SHP77 (cell line): ENCODE results near the gene PREP.
"Not testable (repeated sequence)": the region's sequence is repeated elsewhere in the genome, so short reads cannot be mapped to it uniquely, and the experiment has no call there.

Source experiments
- DNase-seq, 2 experiments: peaks; one replicate each; lab custom pipeline; 2025; lab: John Stamatoyannopoulos, UW

Gene PREP

DNA sequence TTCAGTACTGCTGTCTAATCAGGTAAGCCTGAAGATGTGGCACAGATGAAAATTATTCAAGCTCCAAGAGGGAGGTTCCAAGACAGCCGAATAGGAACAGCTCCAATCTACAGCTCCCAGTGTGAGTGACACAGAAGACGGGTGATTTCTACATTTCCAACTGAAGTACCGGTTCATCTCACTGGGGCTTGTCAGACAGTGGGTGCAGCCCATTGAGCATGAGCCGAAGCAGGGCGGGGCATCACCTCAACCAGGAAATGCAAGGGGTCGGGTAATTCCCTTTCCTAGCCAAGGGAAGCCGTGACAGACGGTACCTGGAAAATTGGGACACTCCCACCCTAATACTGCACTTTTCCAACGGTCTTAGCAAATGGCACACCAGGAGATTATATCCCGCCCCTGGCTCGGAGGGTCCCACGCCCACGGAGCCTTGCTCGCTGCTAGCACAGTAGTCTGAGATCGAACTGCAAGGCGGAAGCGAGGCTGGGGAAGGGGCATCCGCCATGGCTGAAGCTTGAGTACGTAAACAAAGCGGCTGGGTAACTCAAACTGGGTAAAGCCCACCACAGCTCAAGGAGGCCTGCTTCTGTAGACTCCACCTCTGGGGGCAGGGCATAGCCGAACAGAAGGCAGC is 64.4 kb downstream of the PREP start:
- DNase-seq: not testable (repeated sequence)

DNA sequence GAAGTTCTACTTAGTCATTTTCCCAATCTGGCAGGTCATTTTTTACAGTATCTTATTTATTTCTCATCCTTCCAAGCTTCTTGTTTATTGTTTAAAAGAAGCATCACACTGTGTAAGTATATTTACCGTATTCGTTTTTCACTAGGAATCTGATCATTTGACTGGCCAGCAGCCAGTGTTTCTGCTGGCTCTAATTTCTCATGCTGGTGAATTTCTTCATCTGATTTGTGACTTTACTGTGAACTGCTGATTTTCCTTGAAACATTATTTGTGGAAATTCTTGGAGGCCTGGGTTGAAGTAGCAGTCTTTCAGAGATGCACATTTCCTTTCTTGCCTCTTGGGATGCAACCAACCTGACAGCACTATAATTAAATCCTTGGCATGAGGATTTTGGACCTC is 65.9 kb downstream of the PREP start:
- DNase-seq: no peak

GRCh38 chr6:105332576-105332975 is 70.3 kb downstream of the PREP start:
- DNase-seq: no peak

- no peak for DNase-seq
These were observed 71.0 kb downstream of the PREP start for GRCh38 chr6:105331927-105332326.

GRCh38 chr6:105330913-105331312 is 72.0 kb downstream of the PREP start:
- DNase-seq: no peak

- no peak for DNase-seq
These were observed 72.5 kb downstream of the PREP start for GRCh38 chr6:105330364-105330763.

DNA sequence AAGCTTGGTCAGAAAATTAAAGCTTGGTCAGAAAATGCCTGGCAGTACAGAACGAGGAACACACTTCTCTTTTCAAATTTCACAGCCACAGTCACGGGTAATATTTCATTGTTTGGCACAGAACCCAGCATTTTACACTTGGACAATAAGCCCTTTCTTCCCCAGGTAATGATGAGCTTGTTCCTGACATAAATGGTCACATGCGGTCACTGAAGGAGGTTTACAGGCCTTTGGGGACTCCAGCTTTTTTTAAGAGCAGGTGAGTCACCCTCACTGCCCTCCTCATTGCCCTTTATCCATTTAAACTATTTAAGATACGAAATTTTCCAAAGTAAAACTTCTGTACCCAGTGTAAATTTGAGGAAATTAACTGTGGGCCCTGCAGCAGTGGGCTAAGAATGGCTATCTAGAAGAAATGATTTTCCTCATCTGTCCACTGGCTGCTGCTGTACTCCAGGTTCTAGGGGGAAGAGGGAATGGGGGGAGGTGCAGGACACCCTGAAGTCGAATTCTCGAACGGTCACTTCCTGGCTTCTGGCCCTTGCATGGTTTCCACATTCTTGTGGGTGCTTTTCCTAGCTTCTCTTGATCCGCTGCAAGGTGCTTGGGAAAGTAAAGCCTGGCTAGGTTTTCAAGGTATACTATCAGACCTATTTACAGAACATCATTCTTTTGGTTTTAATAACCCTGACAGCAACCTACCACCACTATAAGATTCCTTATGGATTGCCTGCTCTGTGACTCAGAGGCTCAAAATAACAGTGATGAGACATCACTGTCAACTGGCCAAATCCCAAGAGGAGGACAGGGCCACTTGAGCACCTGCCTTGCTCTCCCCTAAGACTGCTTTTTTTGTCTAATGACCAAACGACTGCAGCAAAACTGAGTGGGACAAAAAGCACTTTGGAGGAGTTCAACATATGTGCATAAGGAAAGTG is 75.8 kb downstream of the PREP start:
- DNase-seq: no peak

- peak in 1 of 2 experiments; percentile 22 for DNase-seq
These were observed 76.7 kb downstream of the PREP start for GRCh38 chr6:105326216-105326615.

- DNase-seq: no peak
These were observed 78.4 kb downstream of the PREP start for GRCh38 chr6:105324386-105324950.

DNA sequence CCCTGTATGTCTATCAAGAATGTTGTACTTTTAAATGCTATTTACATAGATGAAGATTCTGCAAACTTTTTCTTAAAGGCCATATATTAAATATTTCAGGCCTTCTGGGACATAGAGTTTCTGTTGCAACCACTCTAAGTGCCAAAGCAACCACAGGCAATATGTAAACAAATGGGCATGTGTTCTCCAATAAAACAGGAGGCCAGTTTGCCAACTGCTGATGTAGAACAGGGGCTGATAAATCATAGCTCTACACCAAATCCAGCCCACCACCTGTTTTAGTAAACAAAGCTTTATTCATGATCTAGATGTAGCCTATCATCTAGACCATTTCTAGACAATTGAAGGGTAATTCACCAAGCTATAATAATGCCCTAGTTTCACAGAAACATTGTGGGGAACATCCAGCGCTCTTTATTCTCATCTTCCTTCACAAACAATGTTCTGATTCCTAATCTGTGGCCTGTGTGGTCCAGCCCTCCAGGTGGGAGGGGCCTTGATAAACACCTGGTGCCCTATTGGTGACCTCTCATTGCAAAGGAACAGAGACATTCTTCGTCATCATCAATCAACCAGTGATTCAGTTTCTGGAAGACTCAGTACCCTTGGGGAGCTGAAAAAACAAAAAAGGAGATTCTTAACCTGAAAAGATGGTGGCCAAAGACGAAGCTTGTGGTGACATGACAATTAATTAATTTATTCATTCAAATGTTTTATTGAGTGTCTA is 80.2 kb downstream of the PREP start:
- DNase-seq: no peak

GRCh38 chr6:105321728-105322127 is 81.2 kb downstream of the PREP start:
- DNase-seq: no peak

- no peak for DNase-seq
These were observed 81.7 kb downstream of the PREP start for GRCh38 chr6:105321207-105321606.

DNA sequence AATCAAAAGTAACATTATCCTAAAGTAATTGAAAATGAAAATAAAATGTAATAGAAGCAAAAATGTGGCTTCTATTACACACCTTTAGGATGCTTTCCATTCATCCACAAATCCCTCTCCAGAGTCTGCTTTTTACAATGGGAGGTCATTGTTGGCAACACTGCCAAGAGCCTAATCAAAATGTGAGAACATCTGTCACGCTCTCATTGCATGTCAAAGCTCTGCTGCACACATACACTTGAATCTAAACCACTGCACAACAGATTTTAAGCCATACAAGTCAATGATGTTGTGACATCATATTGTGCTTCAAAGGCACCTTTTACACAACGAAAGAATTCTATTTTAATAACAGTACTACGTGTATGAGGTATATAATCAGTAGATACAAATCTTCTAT is 82.1 kb downstream of the PREP start:
- DNase-seq: no peak

- DNase-seq: no peak
These were observed 82.6 kb downstream of the PREP start for GRCh38 chr6:105320271-105320670.

DNA sequence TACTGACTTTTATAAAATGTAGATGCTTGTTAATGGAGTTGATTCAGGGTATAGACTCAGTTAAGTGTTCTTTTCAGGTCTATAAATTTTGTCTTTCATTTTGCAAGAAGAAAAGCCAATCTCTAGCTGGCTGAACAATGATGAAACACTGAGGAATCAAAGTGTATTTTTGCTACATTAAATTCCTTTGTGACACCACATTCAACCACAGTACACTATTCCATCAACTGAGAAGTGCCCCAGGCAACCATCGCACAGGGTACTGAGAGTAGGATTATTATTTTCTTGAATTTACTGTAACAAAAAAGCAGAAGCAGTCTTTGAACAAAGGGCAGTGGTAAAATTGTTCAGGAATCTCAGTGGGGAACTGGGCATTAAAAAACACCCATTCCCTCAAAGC is 83.6 kb downstream of the PREP start:
- DNase-seq: no peak

GRCh38 chr6:105318660-105319059 is 84.2 kb downstream of the PREP start:
- no peak for DNase-seq

GRCh38 chr6:105317607-105318533 is 85.0 kb downstream of the PREP start:
- DNase-seq: no peak

DNA sequence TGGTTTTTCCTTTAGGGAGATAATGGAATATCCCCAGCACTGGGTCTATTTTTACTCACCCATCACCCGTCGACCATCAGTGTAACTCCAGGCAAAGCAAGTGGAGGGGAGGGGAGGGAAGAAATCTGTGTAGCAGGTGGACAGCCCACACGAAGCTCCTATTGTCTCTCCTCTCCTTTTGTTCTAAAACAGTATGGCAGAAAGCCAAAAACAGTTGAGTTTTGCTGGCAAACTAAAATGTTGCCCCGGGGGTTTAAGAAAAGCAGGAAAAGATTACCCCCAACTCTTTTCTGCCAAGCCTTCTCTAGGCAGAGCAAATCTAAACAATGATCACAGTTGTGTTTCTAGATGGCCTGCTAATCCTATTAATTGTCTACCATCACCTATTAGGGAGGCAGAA is 89.7 kb downstream of the PREP start:
- no peak for DNase-seq

- DNase-seq: no peak
These were observed 91.9 kb downstream of the PREP start for GRCh38 chr6:105310947-105311346.

DNA sequence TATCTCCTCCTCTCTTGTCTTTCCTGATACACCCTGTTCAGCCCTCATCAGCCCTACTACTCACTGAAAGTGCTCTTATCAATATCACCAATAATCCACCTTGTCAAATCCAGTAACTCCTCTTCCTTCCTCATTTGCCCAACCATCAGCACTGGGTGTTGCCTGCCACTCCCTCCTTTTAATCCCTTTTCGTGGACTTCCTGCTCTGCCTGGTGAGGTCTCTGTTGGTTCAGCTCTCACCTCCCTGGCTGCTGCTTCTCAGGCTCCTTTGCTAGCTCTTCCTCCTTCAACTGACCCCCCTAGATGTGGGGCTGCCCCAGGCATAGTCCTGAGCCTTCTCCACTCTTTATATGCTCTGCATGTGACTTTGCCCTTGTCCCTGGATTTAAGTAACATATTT is 92.5 kb downstream of the PREP start:
- no peak for DNase-seq

DNA sequence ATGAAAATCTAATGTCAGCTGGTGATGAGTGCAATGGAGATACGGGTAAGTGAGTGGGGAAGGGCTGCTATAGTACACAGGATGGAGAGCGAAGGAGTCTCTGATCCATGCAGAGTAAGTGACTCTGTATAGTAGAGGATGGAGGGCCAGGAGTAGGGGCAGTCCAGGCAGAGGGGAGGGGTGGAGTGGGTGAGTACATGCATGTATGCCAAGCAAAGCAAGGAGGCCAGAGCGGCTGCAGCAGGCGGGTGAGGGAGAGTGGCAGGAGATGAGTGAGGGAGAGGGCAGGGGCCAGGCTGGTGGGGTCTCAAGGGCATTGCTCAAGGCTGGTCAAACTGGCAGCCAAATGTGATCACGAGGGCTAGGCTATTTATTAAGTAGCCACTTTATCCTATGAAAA is 94.0 kb downstream of the PREP start:
- no peak for DNase-seq
